Lung microvascular endothelial cell (primary cell): ENCODE measurements around the gene LYSMD2. TPM values are rescaled to one million over a fixed set of nuclear protein-coding genes. Genes with fewer than 3 reads are reported as not detected.
"Not testable (repeated sequence)": the region's sequence is repeated elsewhere in the genome, so short reads cannot be mapped to it uniquely, and the experiment has no call there.

Source experiments
- DNase-seq, 2 donors: peaks; one replicate each; pipeline versions ENCODE4 v3.0.0 to v3.0.0-alpha.2; 2010; ENCODE audit warnings: low read depth in 2 of 2
- total RNA-seq: library from RNA; depleted of rRNA; stranded (reverse); fragments of >200 nt; gene quantifications from 2 replicates; pipeline ENCODE4 v1.2.1, GENCODE V29; 2014

LYSMD2 gene
- total RNA-seq = 11.1 and 26.8 TPM in 2 replicates

DNA sequence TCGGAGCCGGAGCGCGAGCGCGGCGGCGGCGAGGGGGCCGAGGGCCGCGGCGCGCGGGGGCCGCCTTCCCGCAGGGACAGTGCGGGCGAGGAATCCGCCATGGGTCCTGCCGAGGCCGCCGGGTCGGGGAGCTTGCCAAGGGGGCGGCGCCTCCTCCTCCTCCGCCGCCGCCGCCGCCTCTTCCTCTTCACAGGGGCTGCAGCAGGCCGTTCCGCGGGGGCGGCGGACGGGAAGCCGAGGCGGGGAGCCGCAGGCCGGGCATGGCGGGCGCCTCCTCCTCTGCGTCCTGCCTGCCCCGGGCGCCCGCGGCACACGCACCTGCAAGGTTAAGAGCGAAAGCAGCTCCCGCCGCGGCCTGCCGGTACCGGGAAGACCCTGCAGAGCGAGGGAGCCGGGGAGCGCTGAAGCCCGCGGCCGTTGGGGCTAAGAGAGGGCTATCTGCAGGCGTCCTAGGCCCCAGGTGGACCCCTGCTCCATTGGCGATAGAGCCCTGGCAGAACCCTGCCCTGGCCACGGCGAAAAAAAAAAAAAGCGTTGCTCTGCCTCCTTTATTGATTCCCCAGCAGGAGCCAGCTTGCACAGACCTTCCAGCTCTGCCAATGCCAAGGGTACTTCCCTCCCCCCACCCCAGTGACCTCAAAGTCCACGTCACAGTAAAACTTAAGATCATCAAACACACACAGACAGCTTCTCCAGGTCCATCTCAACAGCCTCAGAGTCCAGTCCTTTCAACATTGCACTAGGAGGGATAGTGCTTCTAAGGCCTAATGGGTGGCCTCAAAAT lies at the start of gene LYSMD2:
TSS of gene LYSMD2 (minus strand) at position 134 of the 784 bp plus-strand sequence. CDS start at position 101, 33 bp downstream.
- DNase-seq = peak; percentile 67 to 69

DNA sequence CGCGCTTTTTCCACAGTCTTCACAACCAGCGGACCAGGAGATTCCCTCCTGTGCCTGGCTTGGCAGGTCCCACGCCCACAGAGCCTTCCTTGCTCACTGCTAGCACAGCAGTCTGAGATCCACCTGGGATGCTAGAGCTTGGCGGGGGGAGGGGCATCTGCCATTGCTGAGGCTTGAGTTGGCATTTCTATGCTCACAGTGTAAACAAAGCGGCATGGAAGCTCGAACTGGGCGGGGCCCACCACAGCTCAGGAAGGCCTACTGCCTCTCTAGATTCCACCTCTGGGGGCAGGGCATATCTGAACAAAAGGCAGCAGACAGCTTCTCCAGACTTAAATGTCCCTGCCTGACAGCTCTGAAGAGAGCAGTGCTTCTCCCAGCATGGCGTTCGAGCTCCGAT lies 49.7 kb upstream of the LYSMD2 start:
- DNase-seq = not testable (repeated sequence)

DNA sequence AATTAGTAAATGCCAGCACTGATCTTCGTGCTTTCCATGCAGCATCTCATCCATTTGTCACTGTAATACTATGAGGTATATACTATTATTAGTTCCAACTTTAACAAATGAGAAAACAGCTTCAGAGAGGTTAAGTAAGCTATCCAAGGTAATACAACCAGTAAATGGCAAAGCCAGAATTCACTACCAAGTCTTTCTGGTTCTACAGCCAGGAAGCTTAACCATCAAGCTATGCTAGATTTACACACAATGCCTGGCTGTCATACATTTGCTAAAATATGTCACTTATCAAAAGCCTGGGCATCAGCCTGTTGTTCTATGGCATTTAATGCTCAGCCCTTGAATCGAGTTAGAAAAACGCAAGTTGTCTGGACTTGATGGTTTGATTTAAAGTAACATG lies 46.5 kb upstream of the LYSMD2 start:
- no peak for DNase-seq

GRCh38 chr15:51782357-51782896 lies 45.0 kb upstream of the LYSMD2 start:
- DNase-seq = peak; percentile 31 to 33

- no peak for DNase-seq
These were observed 44.1 kb upstream of the LYSMD2 start for GRCh38 chr15:51781506-51781905.

GRCh38 chr15:51780636-51781035 lies 43.2 kb upstream of the LYSMD2 start:
- DNase-seq = no peak

DNA sequence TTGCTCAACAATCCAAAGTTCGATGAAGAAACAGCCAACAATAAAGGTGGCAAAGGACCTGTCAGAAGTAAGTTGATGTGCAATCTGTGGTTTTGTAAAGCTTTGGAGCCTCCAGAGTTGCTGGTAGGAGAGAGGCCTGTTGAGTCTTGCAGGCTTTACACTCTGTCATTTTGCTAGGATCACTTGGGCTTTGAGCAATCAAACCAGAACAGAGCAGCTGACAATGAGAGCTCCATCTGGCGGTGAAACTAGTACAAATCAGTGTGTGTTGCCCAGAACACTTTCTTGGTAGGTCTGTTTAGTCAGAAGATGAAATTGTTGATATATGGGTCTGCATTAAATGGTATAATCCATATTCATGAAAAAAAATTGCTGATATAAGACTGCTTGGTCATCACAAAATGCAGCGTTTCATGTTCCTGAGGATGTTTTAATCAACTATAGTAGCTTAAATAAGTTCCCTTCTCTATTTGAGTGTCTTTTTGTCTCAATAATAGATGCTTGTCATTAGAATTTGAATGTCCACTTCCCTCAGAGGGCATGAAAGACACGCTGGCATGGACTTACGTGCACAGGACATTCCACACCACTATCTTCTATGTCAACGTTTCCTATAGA lies 39.6 kb upstream of the LYSMD2 start:
- peak; percentile 82 to 88 for DNase-seq

GRCh38 chr15:51775967-51776816 lies 38.7 kb upstream of the LYSMD2 start:
- peak; percentile 67 to 82 for DNase-seq

DNA sequence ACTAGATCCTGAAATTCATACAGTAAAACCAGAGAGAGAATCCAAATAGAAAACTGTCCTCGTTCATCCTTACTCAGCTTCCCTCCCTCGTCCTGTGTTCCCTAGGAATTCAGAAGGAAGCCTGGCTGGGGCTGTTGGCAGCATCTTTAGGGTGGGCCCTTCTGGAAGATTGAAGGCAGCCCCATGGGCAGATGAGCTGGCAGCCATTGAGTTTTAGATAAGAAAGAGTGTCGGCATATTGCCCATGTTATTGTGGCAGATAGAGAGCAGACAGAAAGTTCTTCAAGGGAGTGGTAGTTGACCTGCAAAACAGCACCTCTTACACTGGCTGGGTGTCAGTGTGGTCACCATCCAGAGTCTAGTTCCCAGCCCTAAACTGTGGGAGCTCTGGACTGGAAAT lies 37.5 kb upstream of the LYSMD2 start:
- no peak for DNase-seq

DNA sequence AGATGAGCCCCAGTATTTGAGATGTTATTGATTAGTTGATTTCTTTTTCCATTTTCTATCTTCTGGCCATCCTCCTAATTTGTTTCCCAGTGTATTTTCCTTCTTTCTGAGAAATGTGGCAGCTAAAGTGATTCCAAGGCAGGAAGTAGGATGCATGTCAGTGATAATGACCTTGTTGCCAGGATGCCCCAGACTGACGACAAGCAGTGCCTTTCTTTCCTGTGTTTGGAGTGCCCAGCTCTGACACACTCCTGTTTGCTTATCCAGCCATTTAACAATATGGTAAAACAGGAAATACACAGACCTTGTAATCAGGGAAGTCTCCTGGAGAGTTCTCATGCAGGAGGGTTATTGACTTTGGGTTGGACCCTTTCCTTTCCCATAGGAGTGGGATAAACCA lies 34.3 kb upstream of the LYSMD2 start:
- DNase-seq = peak; percentile 37 to 48

DNA sequence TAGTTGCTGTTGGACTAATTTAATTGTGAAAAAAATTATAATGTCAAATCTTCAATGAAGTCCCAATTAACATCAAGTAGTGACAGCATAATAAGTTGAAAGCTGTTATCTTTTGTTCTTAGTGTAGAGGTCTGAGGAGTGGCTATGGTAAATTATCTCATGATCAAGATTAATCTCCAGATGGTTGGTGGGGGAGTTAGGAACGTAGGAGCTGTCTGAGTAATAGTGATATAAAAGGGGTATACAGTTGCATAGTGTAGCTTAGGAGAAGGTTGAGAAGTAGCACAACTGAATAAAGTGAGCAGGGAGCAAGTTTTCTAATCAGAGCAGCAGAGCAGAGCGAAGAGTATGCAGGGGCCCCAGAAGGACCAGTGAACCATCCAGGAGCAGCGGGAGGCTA lies 33.4 kb upstream of the LYSMD2 start:
- DNase-seq = no peak

DNA sequence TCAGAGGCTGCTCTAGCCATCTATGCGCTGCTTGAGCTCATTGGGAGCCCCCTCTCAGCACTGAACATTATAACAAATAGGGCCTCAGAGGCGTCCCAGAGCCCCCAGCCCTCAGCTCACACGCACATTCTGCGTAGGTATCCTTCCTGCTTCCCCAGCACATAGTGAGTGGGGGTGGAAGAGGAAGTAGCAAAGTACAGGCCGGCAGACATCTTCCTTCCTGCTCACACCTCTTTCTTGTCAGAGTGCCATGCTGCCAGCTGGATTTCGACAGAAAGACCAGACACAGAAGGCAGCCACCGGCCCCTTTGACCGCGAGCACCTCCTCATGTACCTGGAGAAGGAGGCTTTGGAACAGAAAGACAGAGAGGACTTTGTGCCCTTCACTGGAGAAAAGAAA lies 30.6 kb upstream of the LYSMD2 start:
- DNase-seq = peak; percentile 34 to 71

DNA sequence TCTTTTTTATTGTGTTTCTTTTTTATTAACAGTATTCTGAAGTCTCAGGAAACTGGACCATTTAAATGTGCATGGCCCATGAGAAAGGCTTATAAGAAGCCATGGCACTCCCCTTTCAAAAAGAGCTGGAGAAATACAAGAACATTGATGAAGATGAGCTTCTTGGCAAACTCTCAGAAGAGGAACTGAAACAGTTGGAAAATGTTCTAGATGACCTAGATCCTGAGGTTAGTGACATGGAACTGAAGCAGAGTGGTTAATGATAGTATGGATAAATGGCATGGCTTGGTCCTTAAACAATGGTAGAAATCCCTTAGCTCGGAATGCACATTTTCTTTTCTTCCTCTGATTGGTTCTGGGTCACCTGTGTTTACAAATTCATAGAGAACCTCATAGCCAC lies 28.9 kb upstream of the LYSMD2 start:
- no peak for DNase-seq

DNA sequence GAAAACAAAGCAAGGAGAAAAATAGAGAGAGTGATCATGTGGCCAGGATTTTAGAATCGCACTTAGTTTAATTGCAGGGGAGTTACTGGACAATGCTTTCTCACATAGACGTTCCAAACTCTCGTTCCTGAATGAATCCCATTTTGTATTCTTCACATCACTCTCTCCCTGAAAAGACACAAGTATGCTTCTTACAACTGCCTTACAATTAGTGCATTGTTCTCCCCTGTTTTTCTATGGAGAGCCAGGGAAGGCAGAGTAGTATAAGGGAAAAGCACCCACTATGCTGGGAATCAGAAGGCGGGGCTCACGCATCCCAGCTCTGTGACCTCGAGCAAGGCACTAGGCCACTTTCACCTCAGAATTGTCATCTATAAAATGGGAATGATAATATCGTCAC lies 28.3 kb upstream of the LYSMD2 start:
- DNase-seq = peak in 1 of 2 donors; percentile 21

DNA sequence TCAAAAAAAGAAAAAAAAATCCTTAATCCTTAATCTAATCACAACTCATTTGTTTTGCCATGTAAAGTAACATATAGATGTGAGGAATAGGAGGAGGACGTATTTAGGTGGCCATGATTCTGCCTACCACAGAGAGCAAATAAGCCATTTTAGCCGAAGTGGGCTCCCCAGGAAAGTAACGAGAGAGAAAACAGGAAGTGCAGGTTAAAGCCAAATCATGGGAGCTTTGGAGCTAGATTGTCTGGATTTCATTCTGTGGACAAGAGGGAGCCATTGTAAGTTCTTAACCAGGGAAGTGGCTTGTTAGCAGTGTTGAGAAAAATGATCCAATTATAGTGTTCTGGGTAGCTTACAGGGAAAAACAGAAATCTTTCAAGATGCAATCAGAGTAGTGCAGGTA lies 23.4 kb upstream of the LYSMD2 start:
- DNase-seq = no peak

DNA sequence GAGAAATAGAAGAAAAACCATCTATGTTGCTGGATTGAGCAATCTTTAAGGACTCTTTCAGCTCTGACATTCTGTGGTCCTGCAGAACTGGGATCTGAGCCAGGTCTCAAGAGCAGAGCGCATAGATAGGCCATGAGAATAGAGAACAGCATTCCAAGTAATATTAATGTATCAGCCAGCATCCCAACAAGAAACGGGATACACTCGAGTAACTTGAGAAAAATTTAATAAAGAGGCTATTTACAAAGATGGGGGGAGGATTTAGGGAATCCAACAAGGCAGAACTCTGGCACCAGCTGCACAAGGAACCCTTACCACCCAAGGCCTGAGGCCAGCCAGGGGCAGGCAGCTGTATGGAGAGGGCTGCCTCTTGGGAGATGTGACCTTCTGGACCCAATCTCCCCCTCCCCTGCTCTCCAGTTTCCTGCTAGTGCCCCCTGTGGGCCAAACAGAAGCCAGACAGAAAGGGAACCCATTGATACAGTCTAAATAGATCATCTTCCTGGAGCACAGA lies 22.2 kb upstream of the LYSMD2 start:
- DNase-seq = peak in 1 of 2 donors; percentile 32

- peak in 1 of 2 donors; percentile 10 for DNase-seq
These were observed 21.2 kb upstream of the LYSMD2 start for GRCh38 chr15:51758645-51759044.

- no peak for DNase-seq
These were observed 20.0 kb upstream of the LYSMD2 start for GRCh38 chr15:51757450-51757849.

DNA sequence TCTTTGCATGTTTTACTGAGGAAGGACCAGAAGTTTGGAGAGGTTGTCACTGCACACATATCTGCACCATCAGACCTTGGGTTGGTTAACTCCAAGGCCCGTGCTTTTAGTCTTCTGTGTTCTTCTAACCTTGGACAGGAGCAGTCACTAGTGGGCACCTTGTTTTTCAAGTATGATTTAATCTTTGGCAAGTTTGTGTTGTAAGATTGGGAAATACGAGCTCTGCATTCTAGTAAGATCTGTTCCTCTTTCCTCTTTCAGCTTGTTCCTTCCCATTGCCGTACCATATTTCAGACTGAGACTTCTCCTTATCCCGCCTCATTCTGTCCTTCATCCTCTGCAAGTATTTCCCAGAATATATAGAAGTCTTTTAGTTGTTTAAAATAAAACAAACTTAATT lies 19.0 kb upstream of the LYSMD2 start:
- DNase-seq = no peak

DNA sequence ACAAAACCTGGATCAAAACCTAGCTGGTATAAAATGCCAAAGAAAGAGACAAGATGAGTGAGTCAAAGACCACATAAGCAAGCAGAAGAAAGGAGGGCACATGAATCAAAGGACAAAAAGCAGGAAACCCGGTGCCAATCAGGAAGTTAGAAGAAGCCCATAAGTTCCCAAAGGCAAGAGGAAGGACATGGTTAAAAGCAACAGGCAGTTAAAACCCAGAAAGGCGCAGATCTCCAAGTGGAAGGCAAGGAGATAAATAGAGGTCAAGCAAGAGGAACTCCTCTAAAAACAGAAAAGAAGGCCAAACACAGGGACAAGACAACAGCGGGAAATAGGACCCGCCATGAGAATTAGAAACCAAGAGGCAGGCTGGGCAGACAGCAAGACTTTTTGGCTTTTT lies 18.3 kb upstream of the LYSMD2 start:
- DNase-seq = no peak

DNA sequence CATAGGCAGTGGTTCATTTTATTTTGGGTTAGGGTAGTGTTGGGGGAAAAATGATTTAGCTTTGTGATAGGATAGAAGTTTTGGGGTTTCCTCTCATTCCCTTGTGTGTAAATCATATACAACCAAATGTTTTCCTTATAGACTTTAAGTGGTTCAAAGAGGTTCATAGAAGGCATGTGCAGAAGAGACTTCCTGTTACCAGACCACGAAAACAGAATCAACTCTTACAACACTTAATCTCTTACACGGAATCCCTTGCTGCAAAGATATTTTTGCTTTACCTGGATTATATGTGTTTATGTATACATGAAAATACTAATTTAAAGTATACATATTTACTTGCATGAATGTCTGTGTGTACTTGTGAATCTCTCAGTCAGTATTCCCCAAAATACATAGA lies 16.8 kb upstream of the LYSMD2 start:
- DNase-seq = no peak

DNA sequence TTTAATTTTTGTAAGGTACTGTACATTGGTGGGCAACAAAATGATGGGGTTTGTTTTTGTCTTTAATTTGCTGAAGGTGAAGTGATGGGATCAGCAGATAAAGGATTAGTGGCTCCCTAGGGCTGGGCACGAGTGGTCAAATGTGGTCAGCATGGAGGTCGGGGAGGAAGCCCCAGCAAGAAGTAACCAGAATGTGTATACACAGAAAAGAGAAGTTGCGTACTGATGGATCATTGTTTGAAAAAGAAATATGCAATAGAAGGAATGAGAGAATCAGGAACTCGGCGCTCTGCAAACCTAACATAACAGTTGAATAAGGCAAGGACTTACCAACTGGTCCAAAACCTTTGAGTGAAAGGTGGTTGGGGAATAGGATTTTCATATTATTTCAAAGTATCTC lies 15.4 kb upstream of the LYSMD2 start:
- no peak for DNase-seq
